ENCODE results near the gene TTC5.
A peak's percentile ranks its signal among the peaks of the same experiment; 100 is the strongest.

Gene TTC5

GRCh38 chr14:20333494-20333841 lies 27.7 kb upstream of the TTC5 start:
- H3K4me1 ChIP-seq = peaks cover 0 to 41% (median 12%) of the 10 kb centered on the region in 4 donors
- intact Hi-C loops (cut with DNase I; ENCODE audit: low total_unique reads) = no loop called here
- no peaks in the 10 kb centered on the region for H3K27me3 ChIP-seq
- TF ChIP-seq CTCF (IDR thresholded peaks at IDR 0.05) = no peak
- no peaks in the 10 kb centered on the region for H3K9me3 ChIP-seq
- H3K27ac ChIP-seq = peak overlapping the region; percentile 82 to 86
- peaks cover 0 to 7% (median 6%) of the 10 kb centered on the region in 3 donors for H3K36me3 ChIP-seq
- H3K4me3 ChIP-seq = peak overlapping the region; percentile 64 to 66
- DNase-seq = no peak

GRCh38 chr14:20332788-20333493 lies 27.2 kb upstream of the TTC5 start, which contains the start of gene CCNB1IP1:
Gene CCNB1IP1 (minus strand): TSS chr14:20333279. CDS start chr14:20316523, 16,756 bp downstream.
- Histone ChIP-seq H3K27me3 (no peaks in the 10 kb centered on the region), H3K36me3 (peaks cover 0 to 12% (median 11%) of the 10 kb centered on the region in 3 donors), H3K4me1 (peaks cover 0 to 45% (median 12%) of the 10 kb centered on the region in 4 donors), H3K27ac (peak within 1 kb of the TSS; percentile 82 to 86), H3K9me3 (no peaks in the 10 kb centered on the region), H3K4me3 (peak within 1 kb of the TSS; percentile 64 to 66)
- TF ChIP-seq CTCF (IDR thresholded peaks at IDR 0.05) = no peak
- intact Hi-C loops (cut with DNase I; ENCODE audit: low total_unique reads) = no loop called here
- DNase-seq = peak; percentile 61 to 80

GRCh38 chr14:20332431-20332787 lies 26.7 kb upstream of the TTC5 start:
- Histone ChIP-seq H3K4me3 (peak overlapping the region; percentile 64 to 66), H3K9me3 (no peaks in the 10 kb centered on the region), H3K36me3 (peaks cover 0 to 16% (median 15%) of the 10 kb centered on the region in 3 donors), H3K4me1 (peaks cover 0 to 50% (median 12%) of the 10 kb centered on the region in 4 donors), H3K27me3 (no peaks in the 10 kb centered on the region), H3K27ac (peak overlapping the region; percentile 82 to 86)
- intact Hi-C loops (cut with DNase I; ENCODE audit: low total_unique reads) = no loop called here
- no peak for TF ChIP-seq CTCF (IDR thresholded peaks at IDR 0.05)
- DNase-seq = no peak

GRCh38 chr14:20331053-20331613 lies 25.4 kb upstream of the TTC5 start:
- peak overlapping the region in 1 of 2 donors; percentile 64 for H3K4me3 ChIP-seq
- H3K36me3 ChIP-seq = peaks cover 3 to 21% (median 20%) of the 10 kb centered on the region in 3 donors
- H3K27me3 ChIP-seq = no peaks in the 10 kb centered on the region
- H3K27ac ChIP-seq = peak overlapping the region in 1 of 2 donors; percentile 22
- intact Hi-C loops (cut with DNase I; ENCODE audit: low total_unique reads) = no loop called here
- no peak for TF ChIP-seq CTCF (IDR thresholded peaks at IDR 0.05)
- DNase-seq = no peak
- peaks cover 0 to 57% (median 13%) of the 10 kb centered on the region in 4 donors for H3K4me1 ChIP-seq
- H3K9me3 ChIP-seq = no peaks in the 10 kb centered on the region

GRCh38 chr14:20329355-20329754 lies 23.6 kb upstream of the TTC5 start:
- Histone ChIP-seq H3K36me3 (peaks cover 21 to 39% (median 37%) of the 10 kb centered on the region in 3 donors), H3K27ac (no peak overlapping the region), H3K4me3 (no peak overlapping the region), H3K27me3 (no peaks in the 10 kb centered on the region), H3K4me1 (peaks cover 0 to 57% (median 13%) of the 10 kb centered on the region in 4 donors), H3K9me3 (no peaks in the 10 kb centered on the region)
- no peak for DNase-seq
- no peak for TF ChIP-seq CTCF (IDR thresholded peaks at IDR 0.05)
- intact Hi-C loops (cut with DNase I; ENCODE audit: low total_unique reads) = loop anchor here (5.0 to 10.0 kb wide), 3 partner anchors 133 to 355 kb away; partner anchors contain the start of genes ANG, PIP4P1 and RNASE4
